ENCODE measurements around the gene SNX19.

Gene SNX19

GRCh38 chr11:130874955-130875531, 41.2 kb downstream of the SNX19 start:
- H3K4me3 ChIP-seq (ENCODE audit: low read depth, low read length), result no peak overlapping the region
- in situ Hi-C loops (cut with HindIII; ENCODE audit: low sequenced_read_pairs), result loop anchor here (25.0 kb wide), 1 partner anchor 663 kb away; no protein-coding TSS in a partner anchor
- DNase-seq (ENCODE audit: low read depth), result no peak
- no peak for TF ChIP-seq CTCF (IDR thresholded peaks at IDR 0.05; ENCODE audit: low read depth, low read length, missing control alignments)

- in situ Hi-C loops (cut with HindIII; ENCODE audit: low sequenced_read_pairs), result no loop called here
- no peak for TF ChIP-seq CTCF (IDR thresholded peaks at IDR 0.05; ENCODE audit: low read depth, low read length, missing control alignments)
- DNase-seq (ENCODE audit: low read depth), result no peak
- H3K4me3 ChIP-seq (ENCODE audit: low read depth, low read length), result no peak overlapping the region
Measured at GRCh38 chr11:130874396-130874795, 41.9 kb downstream of the SNX19 start.

GRCh38 chr11:130873761-130874160, 42.5 kb downstream of the SNX19 start:
- TF ChIP-seq CTCF (IDR thresholded peaks at IDR 0.05; ENCODE audit: low read depth, low read length, missing control alignments), result no peak
- in situ Hi-C loops (cut with HindIII; ENCODE audit: low sequenced_read_pairs), result no loop called here
- no peak for DNase-seq (ENCODE audit: low read depth)
- H3K4me3 ChIP-seq (ENCODE audit: low read depth, low read length), result no peak overlapping the region

- H3K4me3 ChIP-seq (ENCODE audit: low read depth, low read length), result no peak overlapping the region
- peak; percentile 72 for DNase-seq (ENCODE audit: low read depth)
- TF ChIP-seq CTCF (IDR thresholded peaks at IDR 0.05; ENCODE audit: low read depth, low read length, missing control alignments), result no peak
- in situ Hi-C loops (cut with HindIII; ENCODE audit: low sequenced_read_pairs), result no loop called here
Measured at GRCh38 chr11:130872981-130873380, 43.3 kb downstream of the SNX19 start.

- DNase-seq (ENCODE audit: low read depth), result no peak
- in situ Hi-C loops (cut with HindIII; ENCODE audit: low sequenced_read_pairs), result no loop called here
- no peak for TF ChIP-seq CTCF (IDR thresholded peaks at IDR 0.05; ENCODE audit: low read depth, low read length, missing control alignments)
- no peak overlapping the region for H3K4me3 ChIP-seq (ENCODE audit: low read depth, low read length)
Measured at GRCh38 chr11:130872513-130872912, 43.8 kb downstream of the SNX19 start.

GRCh38 chr11:130872102-130872501, 44.2 kb downstream of the SNX19 start:
- H3K4me3 ChIP-seq (ENCODE audit: low read depth, low read length), result no peak overlapping the region
- DNase-seq (ENCODE audit: low read depth), result no peak
- TF ChIP-seq CTCF (IDR thresholded peaks at IDR 0.05; ENCODE audit: low read depth, low read length, missing control alignments), result no peak
- in situ Hi-C loops (cut with HindIII; ENCODE audit: low sequenced_read_pairs), result no loop called here
